ENCODE data around the gene ABCC3.
A peak's percentile ranks its signal among the peaks of the same experiment; 100 is the strongest.

ABCC3 gene

GRCh38 chr17:50634224-50634914 is at the start of gene ABCC3:
Gene ABCC3 (plus strand): TSS chr17:50634881. CDS start chr17:50634937, 56 bp downstream.
- peak; percentile 13 for DNase-seq

- no peak for DNase-seq
These were observed 49.3 kb upstream of the ABCC3 start for GRCh38 chr17:50585346-50585745.

GRCh38 chr17:50585891-50586290 is 48.8 kb upstream of the ABCC3 start:
- no peak for DNase-seq

DNA sequence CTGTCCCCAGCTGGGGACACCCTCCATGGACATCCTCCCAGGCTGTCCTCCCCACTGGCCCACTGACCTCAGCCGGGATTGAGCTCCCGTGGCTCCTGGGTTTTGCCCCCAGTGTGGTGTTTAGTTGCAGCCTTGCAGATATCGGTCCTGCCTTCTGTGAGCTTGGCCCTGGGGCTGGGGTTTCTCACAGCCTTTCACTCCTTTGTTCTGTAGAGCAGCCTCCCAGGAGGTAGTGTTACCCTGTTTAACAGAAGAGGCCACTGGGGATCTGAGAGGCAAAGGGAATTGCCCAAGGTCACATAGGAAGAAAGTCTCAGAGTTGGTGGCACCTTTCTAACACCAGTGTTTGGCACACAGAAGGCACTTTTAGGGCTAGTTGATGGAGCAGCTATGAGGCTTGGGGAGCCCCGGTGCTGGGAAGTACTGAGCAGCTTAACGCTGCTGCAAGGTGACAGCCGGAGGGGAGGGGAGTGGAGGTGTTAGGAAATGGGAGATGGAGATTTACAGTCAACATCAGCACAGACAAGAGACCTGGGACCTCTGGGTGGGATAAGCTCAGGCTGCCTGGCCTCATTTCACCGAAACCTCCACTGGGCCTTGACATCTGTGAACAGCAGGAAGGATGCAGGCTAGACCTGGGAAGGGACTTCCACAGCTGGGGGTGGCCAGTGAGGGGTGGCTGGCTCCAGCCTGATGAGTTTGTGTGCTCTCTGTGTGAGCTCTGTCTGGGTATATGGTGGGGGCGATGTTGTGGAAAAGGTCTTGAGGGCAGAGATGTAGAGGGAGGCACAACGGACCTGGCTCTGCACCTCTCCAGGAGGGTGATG is 48.0 kb upstream of the ABCC3 start:
- no peak for DNase-seq

DNA sequence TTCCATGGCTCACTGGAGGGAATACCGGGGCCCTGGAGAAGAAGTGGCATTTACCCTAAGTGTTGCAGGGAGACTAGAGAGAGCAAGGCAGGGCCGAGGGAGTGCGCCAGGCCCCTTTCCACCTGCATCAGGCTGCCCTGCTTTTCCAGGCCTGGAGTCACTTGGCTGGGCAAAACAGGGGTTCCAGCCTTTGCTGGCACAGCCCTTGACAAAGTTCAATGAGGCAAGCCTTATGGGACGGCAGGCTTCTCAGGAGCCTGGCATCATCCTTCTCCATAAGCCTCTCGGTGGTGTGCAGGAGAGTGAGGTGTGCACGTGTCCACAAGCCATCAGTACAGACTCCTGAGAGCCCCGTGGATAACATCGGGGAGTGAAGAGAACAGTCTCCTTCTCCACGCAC is 47.1 kb upstream of the ABCC3 start:
- DNase-seq: no peak

DNA sequence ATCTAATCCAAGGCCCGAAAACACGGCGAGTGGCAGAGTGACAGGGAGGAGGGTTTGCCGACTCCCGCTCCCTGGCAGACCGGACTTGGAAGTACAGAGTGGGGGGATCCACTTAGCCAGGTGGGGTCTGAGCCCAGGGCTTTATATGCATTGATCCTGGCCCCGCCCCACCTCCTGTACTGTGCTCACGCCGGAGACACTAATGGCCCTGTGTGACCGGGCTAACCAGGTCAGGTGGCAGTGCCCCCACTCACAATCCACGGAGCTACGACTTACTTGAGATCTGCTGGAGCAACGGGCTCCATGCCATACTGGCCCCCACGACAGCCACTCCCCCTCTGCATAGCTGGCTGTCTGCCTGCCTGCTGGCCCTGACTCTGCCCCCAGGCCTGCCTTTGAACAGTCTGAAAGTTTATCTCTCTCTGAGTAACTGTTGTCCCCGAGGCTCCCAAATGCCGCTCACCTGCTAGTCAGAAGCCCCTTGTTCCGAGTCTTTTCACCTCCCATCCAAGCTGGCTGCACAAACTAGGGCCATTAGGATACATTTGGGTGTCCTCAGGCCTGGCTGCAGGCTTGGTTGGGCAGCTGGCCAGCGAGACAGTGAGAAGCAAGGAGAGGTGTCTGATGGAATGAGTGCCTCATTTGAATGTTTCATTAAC is 46.2 kb upstream of the ABCC3 start:
- DNase-seq: no peak

DNA sequence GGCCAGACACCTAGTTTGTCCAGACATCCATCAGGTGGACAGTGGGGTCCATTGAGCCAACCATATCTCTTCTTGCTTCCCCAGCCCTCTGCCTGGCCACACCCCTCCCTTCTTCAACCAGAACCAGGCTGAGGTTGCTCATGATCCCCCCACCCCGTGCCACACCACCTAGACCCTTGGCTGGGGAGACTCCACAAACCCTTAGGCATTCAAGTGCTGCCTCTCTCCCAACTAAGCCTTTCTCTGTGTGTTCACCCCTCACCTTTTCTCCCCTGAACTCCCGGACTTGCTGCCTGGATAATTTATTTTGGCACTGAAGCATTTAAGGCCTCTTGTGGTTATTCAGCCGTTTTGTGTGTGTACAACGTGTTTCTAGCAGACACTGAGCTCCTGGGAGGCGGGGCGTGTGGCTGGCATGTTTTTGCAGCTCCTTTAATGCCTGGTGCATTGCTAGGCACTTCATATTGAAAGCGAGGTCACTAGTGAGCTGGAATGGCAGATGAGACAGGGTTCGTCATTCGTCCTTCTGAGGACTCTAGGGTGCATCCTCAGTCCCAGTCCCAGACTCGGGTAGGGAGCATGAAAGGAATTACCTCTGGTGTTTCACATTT is 45.5 kb upstream of the ABCC3 start:
- DNase-seq: no peak

DNA sequence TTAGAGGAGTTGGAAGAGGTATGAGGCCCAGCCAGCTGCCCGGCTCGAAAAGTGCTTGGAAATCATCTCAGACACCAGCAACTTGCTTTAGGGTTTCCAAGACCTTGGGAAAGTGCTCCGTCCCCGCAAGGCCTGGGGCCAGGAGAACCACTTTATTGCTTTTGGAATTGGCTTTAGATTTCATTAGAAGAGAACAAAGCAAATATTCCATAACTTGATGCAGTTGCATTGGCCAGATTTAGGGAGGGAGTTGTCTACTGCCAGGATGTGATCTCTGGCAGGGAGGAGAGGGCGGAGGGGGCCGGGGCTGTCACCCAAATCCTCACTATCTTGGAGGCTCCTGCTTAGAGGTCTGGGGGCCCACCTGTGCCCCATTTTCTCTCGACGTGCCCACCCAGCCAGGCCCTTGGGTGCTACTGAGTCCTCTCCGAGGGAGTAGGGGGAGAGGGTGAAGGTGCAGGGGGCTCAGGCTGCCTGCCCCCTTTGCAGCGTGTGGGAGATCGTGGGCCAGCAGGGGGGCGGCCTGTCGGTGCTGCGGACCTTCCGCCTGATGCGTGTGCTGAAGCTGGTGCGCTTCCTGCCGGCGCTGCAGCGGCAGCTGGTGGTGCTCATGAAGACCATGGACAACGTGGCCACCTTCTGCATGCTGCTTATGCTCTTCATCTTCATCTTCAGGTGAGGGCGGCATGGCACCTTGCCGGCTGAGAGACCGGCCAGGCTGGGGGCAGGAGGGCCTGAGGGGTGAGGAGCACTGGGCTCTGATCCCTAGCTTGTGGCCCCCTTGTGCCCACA is 43.5 kb upstream of the ABCC3 start:
- DNase-seq: no peak

DNA sequence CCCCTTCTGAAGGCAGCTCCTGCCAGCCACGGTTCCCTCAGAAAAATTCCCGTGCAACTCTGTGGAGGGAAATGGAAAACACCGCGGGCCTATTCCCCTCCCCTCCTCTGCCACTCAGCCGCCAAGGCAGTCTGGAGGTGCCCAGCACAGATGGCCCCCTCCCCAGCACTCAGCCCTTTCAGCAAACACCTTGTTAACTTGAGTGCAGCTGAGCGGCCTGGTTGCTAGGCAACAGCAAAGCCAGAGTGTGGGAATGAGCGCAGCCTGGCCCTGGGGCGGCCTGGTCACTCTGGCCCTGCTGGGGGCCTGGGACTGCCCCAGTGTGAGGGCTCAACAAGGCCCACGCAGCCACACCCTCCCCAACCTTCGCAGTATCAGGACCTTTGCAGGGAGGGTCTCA is 41.4 kb upstream of the ABCC3 start:
- peak; percentile 96 for DNase-seq

DNA sequence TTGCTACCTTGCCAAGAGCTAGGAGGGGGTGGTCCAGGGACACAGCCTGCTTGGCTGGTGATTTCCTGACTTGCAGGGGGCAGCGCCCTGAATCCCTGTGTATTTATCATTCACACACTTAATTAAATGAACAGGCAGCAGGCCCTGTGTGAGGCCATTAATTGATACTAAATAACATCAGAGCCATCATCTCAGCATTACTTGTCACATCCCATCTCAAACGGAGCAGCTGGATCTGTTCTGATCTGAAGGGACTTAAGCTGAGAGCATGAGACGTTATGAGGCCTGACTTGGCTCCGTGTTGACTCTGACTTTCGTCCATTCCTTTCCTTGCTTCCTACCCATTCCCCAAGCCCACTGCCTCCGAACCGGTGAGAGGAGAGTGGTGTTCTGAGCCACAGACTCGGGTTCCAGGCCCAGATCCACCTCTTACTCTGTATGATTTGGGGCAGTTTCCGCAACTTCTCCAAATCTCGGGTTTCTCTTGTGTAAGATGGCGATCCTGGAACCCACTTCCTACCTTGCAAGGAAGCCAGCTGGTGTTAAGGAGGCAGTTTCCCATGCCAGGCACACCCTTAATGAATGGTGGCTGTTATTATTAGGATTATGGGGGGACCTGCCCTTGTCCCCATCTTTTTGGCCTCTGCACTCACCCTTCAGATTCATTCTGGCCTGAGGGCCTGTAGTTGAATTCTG is 40.4 kb upstream of the ABCC3 start:
- DNase-seq: no peak

DNA sequence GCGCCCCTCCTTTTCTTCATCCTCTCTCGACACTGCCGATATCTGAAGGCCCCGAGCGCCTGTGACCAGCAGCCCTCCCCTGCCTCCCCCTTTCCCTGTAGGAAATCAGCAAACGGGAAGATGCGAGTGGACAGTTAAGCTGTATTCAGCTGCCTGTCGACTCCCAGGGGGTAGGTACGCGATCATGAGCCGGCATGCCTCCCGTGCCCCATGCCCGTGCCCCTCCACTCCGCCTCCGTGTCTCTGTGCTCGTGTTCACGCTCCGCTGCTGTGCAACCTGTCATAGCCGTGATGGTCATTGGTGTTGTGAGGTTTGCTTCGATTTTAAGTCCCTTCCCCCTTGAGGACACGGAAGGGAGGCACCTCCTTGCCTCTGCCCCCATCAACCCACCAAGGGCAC is 39.8 kb upstream of the ABCC3 start:
- DNase-seq: no peak

DNA sequence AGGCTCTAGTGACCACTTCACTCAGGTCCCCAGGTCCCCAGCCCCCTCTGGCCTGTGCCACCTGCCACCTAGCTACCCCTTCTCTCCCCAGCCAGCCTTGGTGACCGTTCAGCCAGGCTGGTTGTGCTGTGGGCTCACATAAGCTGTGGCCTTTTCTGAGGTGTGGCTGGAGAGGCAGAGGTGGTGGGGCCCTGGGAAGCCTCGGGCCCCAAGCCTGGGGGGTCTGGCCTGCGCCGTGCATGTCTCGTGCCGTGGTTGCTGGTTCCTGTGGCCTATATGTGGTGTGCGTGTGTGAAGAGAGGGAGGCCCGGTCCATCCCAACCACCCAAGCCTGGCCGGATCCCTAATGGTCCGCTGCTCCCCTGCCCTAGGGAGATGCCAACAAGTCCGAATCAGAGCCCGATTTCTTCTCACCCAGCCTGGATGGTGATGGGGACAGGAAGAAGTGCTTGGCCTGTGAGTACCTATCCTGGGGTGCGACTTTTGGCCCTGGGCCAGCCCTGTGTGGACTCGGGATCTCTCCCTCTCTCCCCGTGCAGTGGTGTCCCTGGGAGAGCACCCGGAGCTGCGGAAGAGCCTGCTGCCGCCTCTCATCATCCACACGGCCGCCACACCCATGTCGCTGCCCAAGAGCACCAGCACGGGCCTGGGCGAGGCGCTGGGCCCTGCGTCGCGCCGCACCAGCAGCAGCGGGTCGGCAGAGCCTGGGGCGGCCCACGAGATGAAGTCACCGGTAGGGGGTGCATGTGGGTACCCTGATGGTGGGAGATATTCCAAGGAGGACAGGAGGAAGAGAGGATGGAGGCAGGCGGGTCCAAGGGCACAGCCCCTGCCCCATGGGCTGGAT is 38.3 kb upstream of the ABCC3 start:
- peak; percentile 44 for DNase-seq

DNA sequence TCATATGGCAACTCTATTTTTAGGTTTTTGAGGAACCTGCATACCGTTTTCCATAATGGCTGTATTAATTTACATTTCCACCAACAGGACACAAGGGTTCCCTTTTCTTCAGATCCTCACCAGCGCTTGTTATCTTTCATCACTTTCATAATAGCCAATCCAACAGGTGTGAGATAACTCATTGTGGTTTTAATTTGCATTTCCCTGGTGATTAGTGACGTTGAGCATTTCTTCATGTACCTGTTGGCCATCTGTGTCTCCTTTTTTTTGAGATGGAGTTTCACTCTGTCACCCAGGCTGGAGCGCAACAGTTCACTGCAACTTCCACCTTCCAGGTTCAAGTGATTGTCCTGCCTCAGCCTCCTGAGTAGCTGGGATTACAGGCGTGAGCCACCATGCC is 36.2 kb upstream of the ABCC3 start:
- no peak for DNase-seq

DNA sequence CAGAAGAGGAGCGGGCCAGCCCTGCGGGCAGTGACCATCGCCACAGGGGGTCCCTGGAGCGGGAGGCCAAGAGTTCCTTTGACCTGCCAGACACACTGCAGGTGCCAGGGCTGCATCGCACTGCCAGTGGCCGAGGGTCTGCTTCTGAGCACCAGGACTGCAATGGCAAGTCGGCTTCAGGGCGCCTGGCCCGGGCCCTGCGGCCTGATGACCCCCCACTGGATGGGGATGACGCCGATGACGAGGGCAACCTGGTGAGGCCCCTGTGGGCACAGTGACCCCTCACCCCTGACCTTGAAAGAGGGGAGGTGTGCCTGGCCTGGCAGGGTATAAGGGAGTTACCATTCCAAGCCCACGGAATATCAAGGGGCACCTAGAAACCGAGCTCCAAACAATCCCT is 35.1 kb upstream of the ABCC3 start:
- DNase-seq: no peak

GRCh38 chr17:50601823-50602375 is 32.8 kb upstream of the ABCC3 start:
- DNase-seq: no peak

- no peak for DNase-seq
These were observed 31.8 kb upstream of the ABCC3 start for GRCh38 chr17:50602836-50603235.

- peak; percentile 92 for DNase-seq
These were observed 31.3 kb upstream of the ABCC3 start for GRCh38 chr17:50603340-50603739.

- no peak for DNase-seq
These were observed 30.2 kb upstream of the ABCC3 start for GRCh38 chr17:50604513-50604912.

GRCh38 chr17:50605429-50605828 is 29.3 kb upstream of the ABCC3 start:
- DNase-seq: no peak

- no peak for DNase-seq
These were observed 27.0 kb upstream of the ABCC3 start for GRCh38 chr17:50607522-50608175.

Data from NCI-H510A treated with DMSO at 0.1 percent for 48 hours (cell line).